HepG2 (cell line): ENCODE results near the gene FGD6. TPM values are rescaled to one million over a fixed set of nuclear protein-coding genes. Genes with fewer than 3 reads are reported as not detected.

Source experiments
- ATAC-seq: fragments of 200-7000 bp; cut with Tn5 transposase; 3 replicates; pipeline ENCODE4 v1.9.1; 2020; ENCODE audit warnings: mild to moderate bottlenecking, moderate library complexity
- BruUV-seq: library from RNA; stranded (reverse); fragments of 400-500 nt; replicated peaks from 2 replicates; lab custom pipeline; 2021; lab: Mats Ljungman, UMichigan
- CTCF ChIA-PET: fragments of 300-600 bp; formaldehyde crosslinking; extraction: SDS; loops from one replicate; lab custom pipeline; 2021; ENCODE audit warnings: low total read pairs, inconsistent platforms, low intra/inter-chr PET ratio; lab: Yijun Ruan, JAX
- POLR2A ChIA-PET: fragments of 350-600 bp; sonication (Branson Sonifier 250); formaldehyde crosslinking; loops from one replicate; lab custom pipeline; 2020; ENCODE audit warnings: antibody characterized with exemption, inconsistent platforms; lab: Yijun Ruan, JAX
- DNase-seq: peaks from one replicate; pipeline ENCODE4 v3.0.0-alpha.2; 2015; ENCODE audit warnings: low spot score
- FAIRE-seq: peaks from 3 replicates; lab custom pipeline; 2011; peaks lifted over from hg19 to GRCh38; lab: Jason Lieb, UNC
- H2AFZ ChIP-seq: one replicate; pipeline ENCODE4 v1.6.1; 2011; ENCODE audit warnings: low read length, inconsistent platforms
- H3K27ac ChIP-seq: fragments of 300-600 bp; 3 replicates; pipeline ENCODE4 v1.8.0; 2011; ENCODE audit warnings: mixed run types, mild to moderate bottlenecking, mixed read lengths, low read length, inconsistent platforms; ENCODE audit not compliant: insufficient read depth; ENCODE audit errors: extremely low read length
- H3K27me3 ChIP-seq, 2 experiments: fragments of 200-600 bp in 1 of 2; 2 replicates in 1 of 2; 3 replicates in 1 of 2; pipeline versions ENCODE4 v1.6.0 to v1.8.0; 2011; ENCODE audit warnings: low read length in 2 of 2, mild to moderate bottlenecking in 2 of 2, moderate library complexity in 2 of 2, inconsistent platforms in 1 of 2; ENCODE audit not compliant: insufficient read depth in 2 of 2, control insufficient read depth in 1 of 2
- H3K36me3 ChIP-seq, 2 experiments: fragments of 200-600 bp in 1 of 2; replicated peaks in 1 of 2; 2 replicates in 1 of 2; 3 replicates in 1 of 2; pipeline versions ENCODE4 v1.5.1 to v1.8.0; 2011; ENCODE audit warnings: low read length in 2 of 2, inconsistent platforms in 1 of 2; ENCODE audit not compliant: insufficient read depth in 2 of 2, control insufficient read depth in 1 of 2
- H3K4me1 ChIP-seq: 2 replicates; pipeline ENCODE4 v1.5.1; 2012; ENCODE audit warnings: low read length, inconsistent platforms; ENCODE audit not compliant: insufficient read depth
- H3K4me2 ChIP-seq: 2 replicates; pipeline ENCODE4 v1.6.0; 2011; ENCODE audit warnings: low read depth, low read length, inconsistent platforms
- H3K4me3 ChIP-seq, 3 experiments: fragments of 200-600 bp in 1 of 3; sonication (generic), shearing (Covaris generic) in 1 of 3; replicated peaks in 1 of 3; 2 replicates each; pipeline ENCODE4 v1.5.1; 2011 to 2016; ENCODE audit warnings: low read length in 3 of 3, inconsistent platforms in 2 of 3, low read depth in 2 of 3, mild to moderate bottlenecking in 2 of 3, control low read depth in 1 of 3, mixed read lengths in 1 of 3; ENCODE audit not compliant: insufficient read depth in 1 of 3
- H3K79me2 ChIP-seq: one replicate; pipeline ENCODE4 v1.6.1; 2011; ENCODE audit warnings: low read length, inconsistent platforms; ENCODE audit not compliant: insufficient read depth
- H3K9ac ChIP-seq: 2 replicates; pipeline ENCODE4 v1.6.0; 2011; ENCODE audit warnings: mild to moderate bottlenecking, low read depth, low read length, inconsistent platforms; ENCODE audit not compliant: insufficient read depth
- H3K9me3 ChIP-seq: 2 replicates; pipeline ENCODE4 v1.5.1; 2012; ENCODE audit warnings: mild to moderate bottlenecking, low read length
- H4K20me1 ChIP-seq: 2 replicates; pipeline ENCODE4 v1.6.0; 2011; ENCODE audit warnings: inconsistent platforms, mild to moderate bottlenecking, low read length, moderate library complexity; ENCODE audit not compliant: insufficient read depth
- ARNT ChIP-seq: fragments of 450-650 bp; IDR thresholded peaks from 2 replicates; pipeline ENCODE4 v1.6.1; 2017
- BCLAF1 ChIP-seq: fragments of 450-650 bp; IDR thresholded peaks from 2 replicates; pipeline ENCODE4 v1.6.1; 2017; ENCODE audit warnings: mild to moderate bottlenecking
- EHMT2 ChIP-seq: fragments of 200-600 bp; sonication (generic); IDR thresholded peaks from 2 replicates; pipeline ENCODE4 v1.7.0; 2017; ENCODE audit warnings: antibody characterized with exemption, low read depth, low read length, borderline replicate concordance
- FOSL1 ChIP-seq: sonication (generic); formaldehyde crosslinking; IDR thresholded peaks from 2 replicates; pipeline ENCODE4 v1.9.0; 2021; ENCODE audit warnings: missing genetic modification reagents, borderline replicate concordance
- HDAC2 ChIP-seq: sonication (generic); formaldehyde crosslinking; IDR thresholded peaks from 2 replicates; pipeline ENCODE4 v1.4.0; 2020; ENCODE audit warnings: missing genetic modification reagents
- KDM1A ChIP-seq: IDR thresholded peaks from 2 replicates; pipeline ENCODE4 v1.6.1; 2016; ENCODE audit warnings: missing compliant biosample characterization
- MIER2 ChIP-seq: IDR thresholded peaks from 2 replicates; pipeline ENCODE4 v1.6.1; 2016; ENCODE audit warnings: missing biosample characterization, missing genetic modification reagents
- SALL1 ChIP-seq: sonication (generic); formaldehyde crosslinking; IDR thresholded peaks from 2 replicates; pipeline ENCODE4 v1.8.0; 2022; ENCODE audit warnings: mild to moderate bottlenecking, missing genetic modification reagents
- SNRNP70 ChIP-seq: fragments of 200-400 bp; formaldehyde crosslinking; IDR thresholded peaks from 2 replicates; pipeline ENCODE4 v1.6.1; 2017; ENCODE audit warnings: mild to moderate bottlenecking, low read depth, low read length, moderate library complexity
- ZNF160 ChIP-seq: sonication (generic); formaldehyde crosslinking; IDR thresholded peaks from 2 replicates; pipeline ENCODE4 v1.8.0; 2022; ENCODE audit warnings: mild to moderate bottlenecking, inconsistent platforms, missing genetic modification reagents
- ZNF20 ChIP-seq: sonication (generic); formaldehyde crosslinking; IDR thresholded peaks from 2 replicates; pipeline ENCODE4 v1.4.0; 2020; ENCODE audit warnings: mild to moderate bottlenecking, moderate library complexity, missing genetic modification reagents
- ZNF552 ChIP-seq: sonication (generic); formaldehyde crosslinking; IDR thresholded peaks from 2 replicates; pipeline ENCODE4 v1.9.0; 2022; ENCODE audit warnings: missing genetic modification reagents, mild to moderate bottlenecking, borderline replicate concordance
- ZNF780A ChIP-seq: sonication (generic); formaldehyde crosslinking; IDR thresholded peaks from 2 replicates; pipeline ENCODE4 v1.8.0; 2022; ENCODE audit warnings: mild to moderate bottlenecking, missing genetic modification reagents, moderate library complexity
- ZSCAN21 ChIP-seq: sonication (generic); formaldehyde crosslinking; IDR thresholded peaks from 2 replicates; pipeline ENCODE4 v1.8.0; 2022; ENCODE audit warnings: mild to moderate bottlenecking, missing genetic modification reagents, moderate library complexity, borderline replicate concordance
- whole genome bisulfite sequencing: methylation state at CpG from one replicate; pipeline ENCODE4 v1.1.6; 2017; ENCODE audit warnings: low lambda C conversion rate; 5-methylcytosine and 5-hydroxymethylcytosine counted together
- in situ Hi-C: cut with HindIII; loops from 2 replicates; pipeline ENCODE4 v1.10.0; 2017; ENCODE audit warnings: low pct_unique_long_range_greater_than_20kb; ENCODE audit not compliant: extremely low pct_ligation_motif_present
- intact Hi-C: fragments of 100-400 bp; cut with micrococcal nuclease; formaldehyde crosslinking; loops from one replicate; pipeline ENCODE4 v1.10.0; 2022; ENCODE audit not compliant: unreplicated experiment
- polyA plus RNA-seq, 8 experiments: library from polyadenylated mRNA; depleted of rRNA in 3 of 8; stranded (reverse) in 7 of 8; unstranded in 1 of 8; fragments of >200 nt; fragmentation: Illumina TruSeq in 4 of 8; extraction: Trizol in 4 of 8; gene quantifications; 2 replicates each; pipeline versions ENCODE4 v1.2.1 to v1.2.3, GENCODE V29; 2011 to 2016; ENCODE audit warnings: low read depth in 4 of 8, missing spikeins in 1 of 8, mixed read lengths in 1 of 8; ENCODE audit not compliant: insufficient read depth in 1 of 8
- total RNA-seq, 5 experiments: library from RNA; depleted of rRNA; stranded (reverse); fragments of >200 nt; fragmentation: Illumina TruSeq; extraction: Trizol; gene quantifications; 2 replicates each; pipeline ENCODE4 v1.2.3, GENCODE V29; 2016; ENCODE audit warnings: low read depth in 1 of 5

Gene FGD6
- total and polyA plus RNA-seq, 2 of the 13 experiments (the other 11 are each of a cell fraction or from before 2014, with no cell fraction given) = 2.2 to 4.3 TPM

DNA sequence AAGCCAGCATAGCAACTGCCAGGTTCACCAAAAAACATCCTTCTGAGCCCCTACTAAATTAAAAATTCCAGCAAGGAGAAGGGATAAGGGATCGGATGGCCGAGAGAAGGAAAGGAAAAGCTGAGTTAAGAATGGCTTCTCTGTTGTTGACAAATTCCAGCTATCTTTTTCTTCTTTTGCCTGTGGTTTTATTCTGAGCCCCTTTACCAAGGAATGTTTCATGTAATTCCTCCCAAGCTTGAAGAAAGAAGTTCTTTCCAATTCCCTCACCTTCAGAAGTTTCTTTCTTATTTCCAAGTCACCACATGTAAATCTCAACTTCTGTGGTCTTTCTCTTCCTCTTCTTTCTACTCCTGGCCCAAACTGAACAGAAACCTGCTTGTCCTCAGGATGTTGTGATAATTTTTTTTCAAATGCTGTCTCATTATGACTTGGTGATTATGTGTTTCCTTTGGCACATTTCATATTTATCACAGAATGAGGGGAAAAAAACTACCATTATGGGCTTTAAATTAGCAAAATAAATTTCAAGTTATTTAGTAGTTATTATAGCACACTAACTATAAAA, 40.0 kb downstream of the FGD6 start:
- in situ Hi-C loops = no loop called here
- 88% methylated on average over 2 of the region's 2 CpGs for WGBS
- FAIRE-seq (no peak), DNase-seq (no peak), ATAC-seq (no peak)
- Histone ChIP-seq H4K20me1 (no peaks in the 10 kb centered on the region), H3K4me3 (no peak overlapping the region), H3K27me3 (no peaks in the 10 kb centered on the region), H3K9ac (no peak overlapping the region), H3K27ac (no peak overlapping the region), H3K4me1 (no peaks in the 10 kb centered on the region), H3K4me2 (no peak overlapping the region), H3K79me2 (no peaks in the 10 kb centered on the region), H3K36me3 (peaks cover 0 to 1% of the 10 kb centered on the region in 2 experiments; a peak in 1 of 5 replicates), H3K9me3 (no peaks in the 10 kb centered on the region), H2AFZ (no peak overlapping the region)
- BruUV-seq = no TSS peak
- ChIA-PET CTCF (no interaction called here), POLR2A (no interaction called here)
- TF ChIP-seq FOSL1 (CRISPR knock-in tag) = no peak
- TF ChIP-seq KDM1A = no peak
- no peak for TF ChIP-seq BCLAF1
- TF ChIP-seq SALL1 (CRISPR knock-in tag) = no peak
- no peak for TF ChIP-seq EHMT2
- no peak for TF ChIP-seq ZSCAN21 (CRISPR knock-in tag)
- no peak for TF ChIP-seq ZNF20 (CRISPR knock-in tag)
- no peak for TF ChIP-seq ARNT
- no peak for TF ChIP-seq ZNF160 (CRISPR knock-in tag)
- no peak for TF ChIP-seq MIER2 (CRISPR knock-in tag)
- TF ChIP-seq SNRNP70 = no peak
- no peak for TF ChIP-seq HDAC2 (CRISPR knock-in tag)
- no peak for TF ChIP-seq ZNF552 (CRISPR knock-in tag)
- TF ChIP-seq ZNF780A (CRISPR knock-in tag) = no peak
- intact Hi-C loops = no loop called here
